DND-41 (cell line): ENCODE data around the gene FOXN3.

Experiments used
- EZH2 ChIP-seq: IDR thresholded peaks from 3 replicates; pipeline ENCODE4 v1.6.1; 2012; ENCODE audit warnings: borderline replicate concordance, low read depth, mild to moderate bottlenecking, moderate library complexity, low read length, inconsistent platforms; ENCODE audit not compliant: severe bottlenecking
- TF ChIP-seq, protein P1 (sequence below): IDR thresholded peaks from 2 replicates; pipeline ENCODE4 v1.5.1; 2012; ENCODE audit warnings: borderline replicate concordance, low read length, moderate library complexity, mild to moderate bottlenecking; ENCODE audit not compliant: poor library complexity, severe bottlenecking; ENCODE audit errors: extremely low read depth

GRCh38 chr14:89442280-89442679, 25.2 kb upstream of the FOXN3 start:
- TF ChIP-seq, protein P1, sequence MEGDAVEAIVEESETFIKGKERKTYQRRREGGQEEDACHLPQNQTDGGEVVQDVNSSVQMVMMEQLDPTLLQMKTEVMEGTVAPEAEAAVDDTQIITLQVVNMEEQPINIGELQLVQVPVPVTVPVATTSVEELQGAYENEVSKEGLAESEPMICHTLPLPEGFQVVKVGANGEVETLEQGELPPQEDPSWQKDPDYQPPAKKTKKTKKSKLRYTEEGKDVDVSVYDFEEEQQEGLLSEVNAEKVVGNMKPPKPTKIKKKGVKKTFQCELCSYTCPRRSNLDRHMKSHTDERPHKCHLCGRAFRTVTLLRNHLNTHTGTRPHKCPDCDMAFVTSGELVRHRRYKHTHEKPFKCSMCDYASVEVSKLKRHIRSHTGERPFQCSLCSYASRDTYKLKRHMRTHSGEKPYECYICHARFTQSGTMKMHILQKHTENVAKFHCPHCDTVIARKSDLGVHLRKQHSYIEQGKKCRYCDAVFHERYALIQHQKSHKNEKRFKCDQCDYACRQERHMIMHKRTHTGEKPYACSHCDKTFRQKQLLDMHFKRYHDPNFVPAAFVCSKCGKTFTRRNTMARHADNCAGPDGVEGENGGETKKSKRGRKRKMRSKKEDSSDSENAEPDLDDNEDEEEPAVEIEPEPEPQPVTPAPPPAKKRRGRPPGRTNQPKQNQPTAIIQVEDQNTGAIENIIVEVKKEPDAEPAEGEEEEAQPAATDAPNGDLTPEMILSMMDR, result no peak
- no peak for TF ChIP-seq EZH2
